GM10266 (cell line): ENCODE measurements around the gene KCNH1.

ENCODE experiments used
- DNase-seq: peaks from one replicate; pipeline ENCODE4 v3.0.0; 2012; ENCODE audit errors: extremely low spot score
- TF ChIP-seq, protein P1 (sequence below): IDR thresholded peaks from 2 replicates; pipeline ENCODE4 v1.5.1; 2012; ENCODE audit warnings: mild to moderate bottlenecking, low read depth; ENCODE audit not compliant: control insufficient read depth, insufficient read depth; ENCODE audit errors: missing control alignments

Gene KCNH1

DNA sequence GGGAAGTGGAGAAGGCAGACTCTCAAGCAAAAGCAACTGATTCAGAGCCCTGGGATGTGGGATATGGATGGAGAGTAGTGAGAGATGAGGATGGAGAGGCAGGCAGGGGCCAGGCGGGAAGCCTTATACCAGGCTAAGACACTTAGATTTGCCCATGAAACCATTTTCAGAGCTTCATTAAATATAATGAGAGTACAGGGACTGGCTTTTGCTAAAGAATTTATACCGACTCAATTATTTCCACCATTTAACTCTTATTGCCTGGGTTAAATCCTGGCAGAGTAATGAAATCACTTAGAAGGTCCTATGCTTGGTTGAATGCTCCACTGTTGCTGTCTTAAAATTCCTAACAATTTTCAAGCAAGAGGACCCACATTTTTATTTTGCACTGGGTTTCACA is 311.7 kb downstream of the KCNH1 start:
- TF ChIP-seq, protein P1, sequence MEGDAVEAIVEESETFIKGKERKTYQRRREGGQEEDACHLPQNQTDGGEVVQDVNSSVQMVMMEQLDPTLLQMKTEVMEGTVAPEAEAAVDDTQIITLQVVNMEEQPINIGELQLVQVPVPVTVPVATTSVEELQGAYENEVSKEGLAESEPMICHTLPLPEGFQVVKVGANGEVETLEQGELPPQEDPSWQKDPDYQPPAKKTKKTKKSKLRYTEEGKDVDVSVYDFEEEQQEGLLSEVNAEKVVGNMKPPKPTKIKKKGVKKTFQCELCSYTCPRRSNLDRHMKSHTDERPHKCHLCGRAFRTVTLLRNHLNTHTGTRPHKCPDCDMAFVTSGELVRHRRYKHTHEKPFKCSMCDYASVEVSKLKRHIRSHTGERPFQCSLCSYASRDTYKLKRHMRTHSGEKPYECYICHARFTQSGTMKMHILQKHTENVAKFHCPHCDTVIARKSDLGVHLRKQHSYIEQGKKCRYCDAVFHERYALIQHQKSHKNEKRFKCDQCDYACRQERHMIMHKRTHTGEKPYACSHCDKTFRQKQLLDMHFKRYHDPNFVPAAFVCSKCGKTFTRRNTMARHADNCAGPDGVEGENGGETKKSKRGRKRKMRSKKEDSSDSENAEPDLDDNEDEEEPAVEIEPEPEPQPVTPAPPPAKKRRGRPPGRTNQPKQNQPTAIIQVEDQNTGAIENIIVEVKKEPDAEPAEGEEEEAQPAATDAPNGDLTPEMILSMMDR, result no peak
- DNase-seq, result no peak

DNA sequence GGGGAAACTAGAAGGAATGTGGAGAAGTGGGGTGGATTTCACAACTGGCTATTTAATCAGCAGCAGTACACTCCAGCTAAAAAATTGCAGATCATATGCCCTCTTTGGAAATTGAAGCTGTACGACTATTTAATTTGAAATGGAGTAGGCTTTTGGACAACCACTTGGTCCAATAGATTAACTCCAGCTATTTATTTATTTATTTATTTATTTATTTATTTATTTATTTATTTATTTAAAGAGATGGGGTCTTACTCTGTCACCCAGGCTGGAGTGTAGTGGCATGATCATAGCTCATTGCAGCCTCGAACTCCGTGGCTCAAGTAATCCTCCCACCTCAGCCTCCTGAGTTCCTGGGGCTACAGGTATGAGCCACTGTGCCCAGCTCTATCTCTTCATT is 312.3 kb downstream of the KCNH1 start:
- no peak for DNase-seq
- TF ChIP-seq, protein P1, result no peak

DNA sequence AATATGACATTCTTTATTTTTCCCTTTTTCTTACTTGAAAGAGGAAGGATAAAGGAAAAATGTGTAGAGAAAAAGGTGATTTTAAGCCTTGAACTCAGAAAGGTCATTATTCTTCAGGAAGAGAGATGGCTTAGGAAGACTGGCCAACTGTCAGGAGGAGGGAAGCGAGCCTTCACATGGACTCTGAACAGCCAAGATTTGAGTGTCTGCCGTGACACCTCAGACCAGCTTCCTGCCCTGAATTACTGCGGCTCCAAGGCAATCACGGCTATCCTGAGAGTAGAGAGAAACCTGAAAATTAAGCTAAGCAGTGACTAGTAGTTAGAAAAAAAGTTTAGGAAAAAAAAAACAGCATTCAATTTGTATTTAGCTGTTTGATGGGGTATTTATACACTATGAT is 314.7 kb downstream of the KCNH1 start:
- TF ChIP-seq, protein P1, result no peak
- DNase-seq, result no peak

DNA sequence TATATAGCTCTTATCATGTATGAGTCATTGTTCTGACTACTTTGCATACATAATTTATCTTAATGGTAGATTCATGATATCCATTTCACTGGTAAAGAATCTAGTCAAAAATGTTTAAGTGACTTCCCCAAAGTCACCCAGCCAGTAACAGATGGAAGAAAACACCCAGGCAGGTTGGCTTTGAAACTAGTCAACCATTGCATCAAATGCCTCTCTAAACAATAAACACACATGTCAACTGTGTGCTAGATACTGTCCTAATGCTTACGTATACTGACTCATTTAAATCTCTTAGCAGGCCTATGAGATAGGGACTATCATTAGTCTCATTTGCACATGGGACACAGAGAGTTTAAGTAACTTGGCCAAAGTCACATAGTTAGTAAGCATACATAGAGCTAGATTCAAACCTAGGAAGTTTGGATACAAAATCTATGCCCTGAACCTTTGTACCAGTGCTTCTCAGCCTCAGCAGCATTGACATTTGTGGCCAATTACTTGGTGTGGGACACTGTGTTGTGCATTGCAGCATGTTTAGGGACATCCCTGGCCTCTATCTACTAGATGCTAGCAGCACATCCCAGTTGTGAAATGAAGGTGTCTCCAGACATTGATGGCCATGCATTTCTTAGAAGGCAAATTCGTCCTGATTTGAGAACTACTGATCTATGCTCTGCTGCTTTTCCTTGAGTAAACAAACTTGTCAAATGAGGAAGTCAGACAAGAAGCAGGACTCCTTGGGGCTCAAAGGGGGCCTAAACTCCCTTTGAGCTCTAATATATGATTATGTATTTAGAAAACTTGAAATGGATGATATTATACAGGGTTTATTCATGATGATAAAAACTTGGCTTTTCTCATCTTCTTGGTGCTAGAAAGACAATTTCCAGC is 316.3 kb downstream of the KCNH1 start:
- TF ChIP-seq, protein P1, result no peak
- DNase-seq, result no peak

DNA sequence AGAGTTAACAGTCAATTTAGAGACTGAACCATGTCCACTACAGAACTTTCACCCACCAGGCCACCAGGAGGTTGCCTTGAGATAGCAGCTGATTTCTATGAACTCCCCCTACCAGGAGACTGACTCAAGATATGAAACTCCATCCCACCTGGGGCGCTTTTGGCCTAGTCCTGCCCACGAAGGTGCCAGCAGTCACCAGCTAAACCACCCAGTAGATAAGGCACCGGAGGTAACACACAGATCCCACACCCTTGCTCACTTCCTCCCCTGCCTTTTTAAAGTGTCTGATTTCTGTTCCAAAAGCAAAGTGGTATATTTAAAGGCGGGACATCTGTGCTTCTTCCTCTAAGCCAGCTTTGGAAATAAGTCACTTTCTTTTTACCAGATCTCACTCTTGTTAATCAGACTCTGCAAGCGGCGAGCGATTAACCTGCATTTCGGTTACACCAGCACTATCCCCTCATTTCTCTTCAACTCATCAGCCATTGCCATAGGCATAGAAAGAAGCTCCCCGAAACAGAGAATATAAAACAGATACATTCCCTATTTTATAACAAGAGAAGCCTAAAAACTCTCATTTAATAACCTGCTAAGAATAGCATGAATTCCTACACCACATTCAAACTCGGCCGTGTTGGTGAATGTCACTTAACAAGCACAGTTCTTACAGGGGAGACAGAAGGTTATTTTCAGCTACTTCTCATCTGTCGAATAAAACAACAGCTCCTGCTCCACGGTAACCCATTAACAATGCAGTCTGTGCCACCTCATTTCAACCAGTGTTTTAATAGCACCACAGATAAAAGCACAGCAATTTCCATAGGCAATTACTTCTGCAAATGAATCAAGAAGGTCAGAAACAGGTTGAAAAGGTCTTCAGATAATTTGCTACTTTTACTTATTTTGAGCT is 318.1 kb downstream of the KCNH1 start:
- DNase-seq, result no peak
- TF ChIP-seq, protein P1, result no peak

DNA sequence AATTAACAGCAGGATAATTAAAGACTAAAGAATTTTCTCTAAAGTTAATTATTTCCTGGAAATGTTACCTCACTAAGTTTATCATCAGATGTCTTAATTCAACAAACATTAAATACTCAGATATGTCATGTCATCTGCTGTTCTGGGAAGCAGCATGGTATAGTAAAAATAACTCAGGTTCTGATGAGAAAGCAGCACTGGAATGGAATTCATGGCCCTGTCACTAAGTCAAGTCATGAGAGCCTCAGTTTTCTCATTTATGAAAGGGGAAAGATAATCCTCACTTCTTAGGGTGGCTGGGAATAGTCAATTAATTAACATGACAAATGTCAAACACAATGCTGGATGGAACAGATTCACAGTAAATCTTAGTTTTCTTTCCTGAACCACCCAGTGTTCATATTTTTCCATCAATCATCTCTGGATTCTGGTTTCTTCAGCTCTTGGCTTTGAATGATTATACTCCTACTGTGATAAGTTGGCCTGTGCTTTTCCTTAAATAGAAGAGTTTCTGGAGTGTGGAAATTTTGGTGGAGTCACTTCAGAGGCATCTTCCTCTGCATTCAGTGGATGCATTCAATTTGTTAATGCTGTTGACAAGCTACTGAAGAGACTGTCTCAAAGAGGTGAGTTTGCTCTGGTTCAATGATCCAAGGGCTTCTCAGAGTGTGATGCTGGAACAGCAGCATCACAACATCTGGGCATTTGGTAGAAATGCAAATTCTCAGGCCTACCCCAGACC is 319.4 kb downstream of the KCNH1 start:
- no peak for DNase-seq
- TF ChIP-seq, protein P1, result no peak
